Lower lobe of right lung (tissue), 2 donors: ENCODE data around the gene CNTN1. TPM values are rescaled to one million over a fixed set of nuclear protein-coding genes. Genes with fewer than 3 reads are reported as not detected.

Experiments used
- ATAC-seq, 2 donors: fragments of 200-7000 bp; cut with Tn5 transposase; one replicate each; pipeline ENCODE4 v1.9.1; 2020 to 2022; ENCODE audit warnings: mild to moderate bottlenecking in 2 of 2, moderate library complexity in 2 of 2
- DNase-seq: peaks from one replicate; pipeline ENCODE4 v3.0.0-alpha.2; 2020
- H3K27ac ChIP-seq: fragments of 200-600 bp; one replicate; pipeline ENCODE4 v1.8.0; 2022
- H3K27me3 ChIP-seq: fragments of 200-600 bp; one replicate; pipeline ENCODE4 v1.8.0; 2022; ENCODE audit warnings: low read depth
- H3K36me3 ChIP-seq: fragments of 200-600 bp; one replicate; pipeline ENCODE4 v1.8.0; 2022; ENCODE audit warnings: mild to moderate bottlenecking
- H3K4me1 ChIP-seq: fragments of 200-600 bp; one replicate; pipeline ENCODE4 v1.8.0; 2022
- H3K4me3 ChIP-seq: fragments of 200-600 bp; one replicate; pipeline ENCODE4 v1.8.0; 2022; ENCODE audit warnings: mild to moderate bottlenecking
- H3K9me3 ChIP-seq: fragments of 200-600 bp; one replicate; pipeline ENCODE4 v1.8.0; 2022
- CTCF ChIP-seq: fragments of 200-600 bp; IDR thresholded peaks from one replicate; pipeline ENCODE4 v1.8.0; 2022; ENCODE audit warnings: antibody characterized with exemption, mild to moderate bottlenecking
- intact Hi-C: fragments of 100-400 bp; cut with DNase I; formaldehyde crosslinking; loops from one replicate; pipeline ENCODE4 v1.11.0; 2022
- total RNA-seq: library from RNA; stranded (reverse); fragmentation: NEBNext Ultra II Directional; extraction: Animal tissue kit (Norgen Biotek cat#: 25700); gene quantifications from one replicate; pipeline ENCODE4 v1.2.1, GENCODE V29; 2021
- donor health status: DM: no; HTN: yes; CAD: no; lungs with severe emphysema.

CNTN1 gene
- total RNA-seq, 1 donor from 2014 or later = 12.3 TPM

GRCh38 chr12:40646456-40646855 lies 45.8 kb upstream of the CNTN1 start:
- no peak for DNase-seq
- H3K4me1 ChIP-seq = no peaks in the 10 kb centered on the region
- intact Hi-C loops = no loop called here
- ATAC-seq = no peak
- H3K36me3 ChIP-seq = no peaks in the 10 kb centered on the region
- no peak for TF ChIP-seq CTCF
- H3K27me3 ChIP-seq = no peaks in the 10 kb centered on the region
- no peak overlapping the region for H3K4me3 ChIP-seq
- no peaks in the 10 kb centered on the region for H3K9me3 ChIP-seq
- H3K27ac ChIP-seq = no peak overlapping the region

GRCh38 chr12:40646911-40647310 lies 45.3 kb upstream of the CNTN1 start:
- Histone ChIP-seq H3K4me3 (no peak overlapping the region), H3K36me3 (no peaks in the 10 kb centered on the region), H3K27me3 (no peaks in the 10 kb centered on the region), H3K9me3 (no peaks in the 10 kb centered on the region), H3K27ac (no peak overlapping the region), H3K4me1 (no peaks in the 10 kb centered on the region)
- TF ChIP-seq CTCF = no peak
- no peak for ATAC-seq
- DNase-seq = no peak
- intact Hi-C loops = no loop called here

- H3K27me3 ChIP-seq = no peaks in the 10 kb centered on the region
- no peak for TF ChIP-seq CTCF
- no peak overlapping the region for H3K4me3 ChIP-seq
- no peaks in the 10 kb centered on the region for H3K9me3 ChIP-seq
- ATAC-seq (no peak), DNase-seq (no peak)
- intact Hi-C loops = no loop called here
- H3K36me3 ChIP-seq = no peaks in the 10 kb centered on the region
- no peaks in the 10 kb centered on the region for H3K4me1 ChIP-seq
- no peak overlapping the region for H3K27ac ChIP-seq
Measured at GRCh38 chr12:40647651-40648050, 44.6 kb upstream of the CNTN1 start.

- no peak for TF ChIP-seq CTCF
- H3K4me3 ChIP-seq = no peak overlapping the region
- no peak overlapping the region for H3K27ac ChIP-seq
- H3K9me3 ChIP-seq = no peaks in the 10 kb centered on the region
- no peaks in the 10 kb centered on the region for H3K36me3 ChIP-seq
- intact Hi-C loops = no loop called here
- H3K27me3 ChIP-seq = no peaks in the 10 kb centered on the region
- DNase-seq = no peak
- H3K4me1 ChIP-seq = no peaks in the 10 kb centered on the region
- no peak for ATAC-seq
Measured at GRCh38 chr12:40648519-40648918, 43.7 kb upstream of the CNTN1 start.

GRCh38 chr12:40650038-40650704 lies 42.1 kb upstream of the CNTN1 start:
- no peaks in the 10 kb centered on the region for H3K9me3 ChIP-seq
- no peak overlapping the region for H3K4me3 ChIP-seq
- no peaks in the 10 kb centered on the region for H3K4me1 ChIP-seq
- H3K27ac ChIP-seq = no peak overlapping the region
- intact Hi-C loops = no loop called here
- no peak for DNase-seq
- no peaks in the 10 kb centered on the region for H3K27me3 ChIP-seq
- H3K36me3 ChIP-seq = no peaks in the 10 kb centered on the region
- ATAC-seq = no peak
- no peak for TF ChIP-seq CTCF
